ENCODE data around the gene ARIH1.

The ARIH1 gene

GRCh38 chr15:72540606-72541237 lies 66.6 kb downstream of the ARIH1 start:
- DNase-seq (ENCODE audit: low spot score): no peak

GRCh38 chr15:72541674-72542073 lies 67.5 kb downstream of the ARIH1 start:
- no peak for DNase-seq (ENCODE audit: low spot score)

GRCh38 chr15:72545156-72545555 lies 71.0 kb downstream of the ARIH1 start:
- DNase-seq (ENCODE audit: low spot score): no peak

GRCh38 chr15:72554471-72555425 lies 80.6 kb downstream of the ARIH1 start:
- DNase-seq (ENCODE audit: low spot score): no peak

GRCh38 chr15:72559781-72560180 lies 85.7 kb downstream of the ARIH1 start:
- DNase-seq (ENCODE audit: low spot score): no peak

- DNase-seq (ENCODE audit: low spot score): no peak
Observed at GRCh38 chr15:72560458-72560857, 86.3 kb downstream of the ARIH1 start.

GRCh38 chr15:72562386-72562785 lies 88.3 kb downstream of the ARIH1 start:
- no peak for DNase-seq (ENCODE audit: low spot score)

GRCh38 chr15:72562878-72563277 lies 88.7 kb downstream of the ARIH1 start:
- DNase-seq (ENCODE audit: low spot score): no peak

GRCh38 chr15:72564091-72564490 lies 90.0 kb downstream of the ARIH1 start:
- DNase-seq (ENCODE audit: low spot score): no peak

- no peak for DNase-seq (ENCODE audit: low spot score)
Observed at GRCh38 chr15:72566973-72567372, 92.8 kb downstream of the ARIH1 start.

GRCh38 chr15:72570059-72570458 lies 95.9 kb downstream of the ARIH1 start:
- DNase-seq (ENCODE audit: low spot score): no peak

GRCh38 chr15:72579814-72580213 lies 105.7 kb downstream of the ARIH1 start:
- DNase-seq (ENCODE audit: low spot score): no peak

- no peak for DNase-seq (ENCODE audit: low spot score)
Observed at GRCh38 chr15:72584006-72584405, 109.9 kb downstream of the ARIH1 start.

GRCh38 chr15:72585025-72585424 lies 110.9 kb downstream of the ARIH1 start:
- no peak for DNase-seq (ENCODE audit: low spot score)

GRCh38 chr15:72585476-72586058 lies 111.4 kb downstream of the ARIH1 start:
- no peak for DNase-seq (ENCODE audit: low spot score)

- no peak for DNase-seq (ENCODE audit: low spot score)
Observed at GRCh38 chr15:72588096-72588495, 114.0 kb downstream of the ARIH1 start.

- no peak for DNase-seq (ENCODE audit: low spot score)
Observed at GRCh38 chr15:72590427-72590826, 116.3 kb downstream of the ARIH1 start.

GRCh38 chr15:72591361-72591760 lies 117.2 kb downstream of the ARIH1 start:
- DNase-seq (ENCODE audit: low spot score): no peak

- DNase-seq (ENCODE audit: low spot score): no peak
Observed at GRCh38 chr15:72592097-72592496, 118.0 kb downstream of the ARIH1 start.

- no peak for DNase-seq (ENCODE audit: low spot score)
Observed at GRCh38 chr15:72592676-72593075, 118.5 kb downstream of the ARIH1 start.

GRCh38 chr15:72593838-72594237 lies 119.7 kb downstream of the ARIH1 start:
- DNase-seq (ENCODE audit: low spot score): no peak

- DNase-seq (ENCODE audit: low spot score): peak; percentile 67
Observed at GRCh38 chr15:72599855-72600464, 125.8 kb downstream of the ARIH1 start.

GRCh38 chr15:72604794-72605193 lies 130.7 kb downstream of the ARIH1 start:
- no peak for DNase-seq (ENCODE audit: low spot score)

Data from NAMALWA (cell line).